HG03108 (cell line): ENCODE data around the gene IMMP2L.

Experiments used
- ATAC-seq: cut with Tn5 transposase; IDR thresholded peaks from one replicate; pipeline ENCODE4 v1.9.1; 2021; ENCODE audit warnings: moderate library complexity; ENCODE audit not compliant: unreplicated experiment

Gene IMMP2L

GRCh38 chr7:111558991-111559390 lies 3.3 kb downstream of the IMMP2L start:
- peak; percentile 66 for ATAC-seq

DNA sequence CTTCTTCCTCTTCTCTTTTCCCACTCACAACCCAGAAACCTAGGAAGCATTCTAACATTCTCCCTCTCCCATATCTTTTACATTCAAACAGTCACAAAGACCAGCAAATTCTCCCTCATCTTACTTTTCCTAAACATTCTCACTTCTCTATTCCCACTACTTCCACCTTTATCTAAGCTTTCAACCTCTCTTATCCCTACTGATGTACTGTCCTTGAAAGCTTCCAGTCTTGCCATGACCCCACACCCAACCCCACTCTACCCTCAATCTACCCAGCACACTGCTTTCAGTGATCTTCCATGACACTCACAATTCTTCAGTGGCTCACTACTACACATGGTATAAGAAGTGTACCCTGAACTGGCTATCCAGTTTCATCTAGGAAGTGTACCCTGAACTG lies 5.3 kb downstream of the IMMP2L start:
- no peak for ATAC-seq

DNA sequence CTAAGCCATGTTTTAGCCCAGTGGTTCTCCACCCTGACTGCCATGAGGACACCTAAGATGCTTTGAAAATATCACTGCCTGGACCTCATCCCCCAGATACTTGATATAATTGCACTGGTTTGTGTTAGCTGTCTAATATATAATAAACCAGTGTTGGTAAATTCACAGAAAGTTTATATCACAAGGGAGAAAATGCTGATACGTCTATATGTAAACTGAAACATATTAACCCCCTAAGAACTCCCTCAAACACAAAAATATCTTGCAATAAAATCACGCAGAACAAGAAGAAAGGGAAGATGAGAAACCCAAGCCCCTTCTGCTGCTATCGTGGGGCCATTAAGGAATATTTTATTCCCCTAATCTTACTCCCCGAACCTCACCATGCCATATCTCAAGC lies 8.2 kb downstream of the IMMP2L start:
- no peak for ATAC-seq

DNA sequence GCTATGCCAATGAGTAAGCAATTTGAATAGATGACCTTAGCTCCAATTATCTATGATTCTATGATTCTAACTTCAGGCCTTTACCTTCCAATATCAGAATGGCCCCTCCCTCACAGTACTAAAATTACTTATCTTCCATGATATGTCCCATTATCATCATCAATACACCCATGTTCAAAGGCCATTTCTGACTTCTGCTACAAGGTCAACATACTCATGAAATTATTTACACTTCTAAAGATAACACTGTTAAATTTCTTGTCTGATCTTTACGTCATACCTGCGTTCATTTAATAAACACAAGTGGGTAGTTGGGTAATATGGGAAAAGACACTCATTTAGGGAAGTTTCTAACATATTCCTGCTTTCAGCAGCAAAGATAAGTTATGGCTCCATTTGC lies 21.2 kb downstream of the IMMP2L start:
- ATAC-seq: no peak

DNA sequence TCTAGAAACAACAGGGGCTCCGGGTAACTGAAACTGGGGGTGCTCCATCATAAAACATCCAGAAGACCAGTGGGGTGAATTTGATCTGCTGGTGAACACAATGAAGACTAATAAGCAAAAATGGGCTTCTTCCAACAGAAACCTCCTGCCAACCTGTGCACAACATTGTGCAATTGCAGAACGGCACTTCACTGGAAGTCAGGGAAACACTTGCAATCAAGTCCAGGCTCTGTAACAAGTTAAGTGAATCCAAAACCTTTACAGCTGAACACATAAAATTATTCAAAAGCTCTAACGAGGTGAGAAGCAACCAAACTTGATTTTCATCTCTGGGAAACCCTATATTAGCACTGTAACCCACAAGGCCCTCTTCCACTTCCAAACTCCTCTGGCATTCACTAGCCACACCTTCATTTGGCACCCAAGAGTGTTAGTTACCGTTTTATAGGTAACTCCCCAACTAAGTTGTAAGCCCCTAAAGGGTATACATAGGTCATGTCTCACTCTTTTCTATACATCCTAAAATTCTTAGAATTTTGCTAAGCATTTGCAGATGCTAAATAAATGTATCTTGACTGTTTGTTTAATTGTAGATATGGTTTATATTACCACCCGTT lies 22.0 kb downstream of the IMMP2L start:
- no peak for ATAC-seq

GRCh38 chr7:111537134-111537533 lies 25.2 kb downstream of the IMMP2L start:
- ATAC-seq: no peak

GRCh38 chr7:111535142-111535870 lies 27.0 kb downstream of the IMMP2L start:
- no peak for ATAC-seq

DNA sequence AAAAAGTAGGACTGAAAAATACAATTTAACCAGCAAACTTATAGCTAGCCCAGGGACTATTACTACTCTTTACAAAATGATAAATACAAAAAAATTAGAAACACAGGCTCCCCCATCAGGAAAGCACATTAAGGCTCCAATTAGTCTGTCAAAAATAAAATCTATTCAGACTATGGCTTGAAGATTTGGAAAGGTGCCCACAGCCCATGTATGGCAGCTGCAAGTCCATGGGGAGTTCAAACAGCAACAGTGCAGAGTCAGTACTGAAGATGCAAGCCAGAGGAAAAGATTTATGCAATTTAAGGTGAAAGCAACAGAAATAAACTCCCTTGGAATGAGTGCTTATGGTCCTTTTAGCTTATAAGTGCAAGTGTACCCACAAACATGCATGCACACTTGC lies 29.7 kb downstream of the IMMP2L start:
- no peak for ATAC-seq

DNA sequence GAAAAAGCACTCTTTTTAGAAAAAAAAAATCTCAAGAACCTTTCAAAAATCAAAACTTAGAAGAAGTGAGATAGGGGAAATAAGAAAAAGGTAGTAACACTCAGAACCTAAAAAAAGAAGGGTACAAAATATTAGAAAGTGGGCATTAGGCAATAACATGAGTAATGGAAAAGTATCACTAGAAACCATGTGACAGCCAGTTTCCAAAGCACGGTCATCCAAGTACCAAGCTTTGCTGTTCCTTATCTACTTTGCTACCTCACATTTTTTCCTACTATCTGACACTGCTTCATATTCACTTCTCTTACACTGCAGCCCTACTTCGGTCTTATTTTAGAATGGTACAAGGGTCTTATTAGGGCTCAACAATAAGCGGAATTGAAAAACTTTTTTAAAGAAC lies 30.3 kb downstream of the IMMP2L start:
- no peak for ATAC-seq

- ATAC-seq: no peak
These were observed 32.0 kb downstream of the IMMP2L start for GRCh38 chr7:111530356-111530668.

GRCh38 chr7:111529507-111530355 lies 32.6 kb downstream of the IMMP2L start:
- ATAC-seq: no peak

DNA sequence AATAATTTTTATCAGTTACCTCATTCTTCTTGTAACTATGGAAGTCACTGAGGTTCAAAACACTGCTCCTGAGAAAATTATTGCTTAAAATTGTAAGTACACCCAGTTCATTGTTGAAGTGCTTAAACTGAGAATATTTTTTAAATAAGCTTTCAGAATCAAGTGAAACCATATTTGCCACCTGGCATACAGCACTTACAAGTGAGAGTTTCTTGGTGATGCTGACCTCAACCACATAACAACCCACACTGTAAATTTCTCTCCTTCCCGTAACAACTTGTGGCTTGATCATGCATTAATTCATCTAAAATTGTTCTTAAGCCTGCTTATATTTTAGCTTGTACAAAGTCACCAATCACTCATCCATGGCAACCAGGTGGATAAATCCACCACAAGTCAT lies 34.0 kb downstream of the IMMP2L start:
- peak; percentile 53 for ATAC-seq

GRCh38 chr7:111527545-111527944 lies 34.7 kb downstream of the IMMP2L start:
- peak; percentile 87 for ATAC-seq

- no peak for ATAC-seq
These were observed 37.2 kb downstream of the IMMP2L start for GRCh38 chr7:111525100-111525499.

- ATAC-seq: no peak
These were observed 40.6 kb downstream of the IMMP2L start for GRCh38 chr7:111521660-111522059.

DNA sequence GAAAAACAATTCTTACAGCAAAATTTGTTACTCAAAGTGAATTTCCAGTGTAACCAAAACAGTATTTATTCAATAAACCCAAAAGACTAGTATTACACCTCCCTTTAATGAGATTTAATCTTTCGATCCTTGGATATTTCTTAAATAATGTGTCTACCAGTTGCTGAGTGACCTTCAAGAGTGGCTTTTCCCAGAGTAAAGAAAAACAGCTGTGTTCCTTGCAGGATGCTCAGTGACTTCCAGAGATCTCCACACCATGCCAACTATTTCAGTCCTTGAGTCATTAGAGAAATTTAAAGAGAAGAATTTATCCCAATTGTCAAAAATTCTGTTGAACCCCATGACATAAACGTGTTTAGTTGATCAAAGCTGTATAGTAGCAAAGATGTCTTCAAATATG lies 44.0 kb downstream of the IMMP2L start:
- ATAC-seq: no peak

- no peak for ATAC-seq
These were observed 44.7 kb downstream of the IMMP2L start for GRCh38 chr7:111517549-111517951.

DNA sequence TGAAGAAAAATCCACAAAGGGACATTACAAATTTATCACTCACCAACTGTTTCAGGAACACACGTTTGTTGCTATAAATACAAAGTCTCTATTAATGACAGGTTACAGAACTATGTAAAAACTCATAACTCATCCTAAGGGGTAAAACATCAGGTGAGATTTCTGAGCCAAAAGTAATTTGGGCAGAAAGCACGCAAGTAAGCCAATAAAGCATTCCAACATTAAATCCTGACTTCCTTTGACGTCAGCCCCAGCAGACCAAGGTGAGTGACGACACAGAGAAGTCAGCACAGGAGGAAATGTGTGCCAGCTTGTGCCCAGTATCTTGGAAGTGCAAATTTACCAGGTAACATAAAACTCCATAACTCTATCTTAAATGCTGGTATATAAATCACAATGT lies 45.7 kb downstream of the IMMP2L start:
- ATAC-seq: no peak

DNA sequence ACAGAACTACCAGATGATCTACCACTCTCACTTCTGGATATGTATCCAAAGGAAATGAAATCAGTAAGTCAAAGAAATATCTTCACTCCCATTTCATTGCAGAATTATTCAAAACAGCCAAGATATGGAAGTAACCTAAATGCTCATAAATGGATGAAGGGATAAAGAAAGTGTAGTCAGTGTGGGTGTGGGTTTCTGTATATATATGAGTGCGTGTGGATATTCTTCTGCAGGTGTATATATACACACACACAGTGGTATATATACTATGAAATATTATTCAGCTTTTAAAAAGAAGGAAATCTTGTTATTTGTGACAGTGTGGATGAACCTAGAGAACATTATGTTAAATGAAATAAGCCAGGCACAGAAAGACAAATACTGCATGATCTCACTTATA lies 48.7 kb downstream of the IMMP2L start:
- no peak for ATAC-seq

DNA sequence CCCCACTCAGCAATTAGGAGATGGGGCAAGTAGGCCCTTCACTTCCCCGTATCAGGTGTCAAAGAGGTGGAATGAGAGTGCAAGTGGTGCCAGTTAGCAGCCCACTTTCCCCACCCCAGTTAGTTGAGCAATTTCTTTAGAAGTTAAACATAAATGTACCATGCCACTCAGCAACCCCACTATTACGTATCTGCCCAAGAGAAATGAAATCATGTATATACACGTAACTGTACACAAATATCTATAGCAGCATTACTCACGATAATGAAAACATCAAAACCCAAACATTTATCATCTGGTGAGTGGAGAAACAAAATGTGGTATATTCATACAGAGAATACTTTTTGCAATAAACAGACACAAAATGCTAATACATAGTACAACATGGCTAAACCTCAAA lies 50.4 kb downstream of the IMMP2L start:
- no peak for ATAC-seq

DNA sequence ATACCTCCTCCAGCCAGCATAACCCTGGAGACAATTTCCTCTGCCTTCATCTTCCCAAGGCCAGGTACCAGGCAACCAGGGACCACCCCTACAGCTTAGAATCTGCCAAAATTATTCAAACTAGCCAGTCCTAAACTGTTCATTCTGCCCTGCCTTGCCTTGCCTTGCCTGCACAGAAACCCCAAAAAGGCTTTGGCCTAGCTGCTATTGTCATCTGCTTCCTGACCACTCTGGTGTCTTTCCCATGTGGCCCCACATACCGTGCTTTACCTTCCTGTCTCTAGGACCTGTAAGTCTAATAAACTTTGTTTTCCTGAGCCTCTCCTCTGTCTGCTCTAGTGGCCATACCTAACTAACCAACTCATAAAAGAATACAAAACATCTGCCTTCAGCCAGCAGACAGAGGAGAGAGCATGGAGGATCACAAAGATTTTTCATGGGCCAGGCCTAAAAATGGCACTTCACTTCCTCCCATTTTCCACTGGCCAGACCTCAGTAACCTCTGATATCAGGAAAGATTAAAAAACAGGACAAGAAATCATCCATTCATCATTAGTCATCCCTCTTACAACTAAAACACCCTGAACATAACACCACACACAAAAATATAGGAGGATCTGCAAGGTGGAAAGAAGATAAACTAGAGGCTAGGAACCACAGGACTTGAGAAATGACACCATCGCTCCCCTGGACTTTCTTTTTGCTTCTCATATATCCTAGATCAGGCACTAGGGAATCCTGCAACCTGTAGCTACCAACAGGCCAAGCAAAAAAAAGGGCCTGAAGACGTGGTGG lies 51.5 kb downstream of the IMMP2L start:
- ATAC-seq: no peak
